Tongue (tissue), 2 donors: ENCODE data around the gene FGFR3. TPM values are rescaled to one million over a fixed set of nuclear protein-coding genes. Genes with fewer than 3 reads are reported as not detected.

Experiments
- DNase-seq: peaks from one replicate; pipeline ENCODE4 v3.0.0-alpha.2; 2015
- total RNA-seq: library from RNA; depleted of rRNA; stranded (reverse); fragments of >200 nt; gene quantifications from one replicate; pipeline ENCODE4 v1.2.3, GENCODE V29; 2014

FGFR3 gene
- total RNA-seq, 1 donor from 2014 or later, result 68.0 TPM

- no peak for DNase-seq
These were observed 9.8 kb downstream of the FGFR3 start for GRCh38 chr4:1802720-1803522.

- DNase-seq, result no peak
These were observed 10.7 kb downstream of the FGFR3 start for GRCh38 chr4:1803523-1804423.

GRCh38 chr4:1804638-1805492 lies 11.8 kb downstream of the FGFR3 start:
- DNase-seq, result no peak

GRCh38 chr4:1805493-1806222 lies 12.6 kb downstream of the FGFR3 start:
- DNase-seq, result no peak

- DNase-seq, result no peak
These were observed 13.1 kb downstream of the FGFR3 start for GRCh38 chr4:1806223-1806564.

- no peak for DNase-seq
These were observed 13.7 kb downstream of the FGFR3 start for GRCh38 chr4:1806596-1807331.

GRCh38 chr4:1807332-1807777 lies 14.3 kb downstream of the FGFR3 start:
- DNase-seq, result no peak

GRCh38 chr4:1808396-1808795 lies 15.3 kb downstream of the FGFR3 start:
- no peak for DNase-seq

- DNase-seq, result no peak
These were observed 16.0 kb downstream of the FGFR3 start for GRCh38 chr4:1808851-1809753.

- peak; percentile 85 for DNase-seq
These were observed 16.8 kb downstream of the FGFR3 start for GRCh38 chr4:1809754-1810502.

- DNase-seq, result no peak
These were observed 17.7 kb downstream of the FGFR3 start for GRCh38 chr4:1810765-1811164.

GRCh38 chr4:1812720-1813119 lies 19.6 kb downstream of the FGFR3 start:
- no peak for DNase-seq

- DNase-seq, result no peak
These were observed 20.1 kb downstream of the FGFR3 start for GRCh38 chr4:1813231-1813630.

- no peak for DNase-seq
These were observed 20.8 kb downstream of the FGFR3 start for GRCh38 chr4:1813915-1814314.

GRCh38 chr4:1814453-1814852 lies 21.4 kb downstream of the FGFR3 start:
- DNase-seq, result no peak

- DNase-seq, result no peak
These were observed 22.3 kb downstream of the FGFR3 start for GRCh38 chr4:1815096-1815996.

- DNase-seq, result peak; percentile 21
These were observed 23.1 kb downstream of the FGFR3 start for GRCh38 chr4:1815997-1816860.
